ENCODE data around the gene TIMP2. TPM values are rescaled to one million over a fixed set of nuclear protein-coding genes. Genes with fewer than 3 reads are reported as not detected.

Gene TIMP2
- polyA plus RNA-seq, 1 donor from 2014 or later: 25.6 TPM

DNA sequence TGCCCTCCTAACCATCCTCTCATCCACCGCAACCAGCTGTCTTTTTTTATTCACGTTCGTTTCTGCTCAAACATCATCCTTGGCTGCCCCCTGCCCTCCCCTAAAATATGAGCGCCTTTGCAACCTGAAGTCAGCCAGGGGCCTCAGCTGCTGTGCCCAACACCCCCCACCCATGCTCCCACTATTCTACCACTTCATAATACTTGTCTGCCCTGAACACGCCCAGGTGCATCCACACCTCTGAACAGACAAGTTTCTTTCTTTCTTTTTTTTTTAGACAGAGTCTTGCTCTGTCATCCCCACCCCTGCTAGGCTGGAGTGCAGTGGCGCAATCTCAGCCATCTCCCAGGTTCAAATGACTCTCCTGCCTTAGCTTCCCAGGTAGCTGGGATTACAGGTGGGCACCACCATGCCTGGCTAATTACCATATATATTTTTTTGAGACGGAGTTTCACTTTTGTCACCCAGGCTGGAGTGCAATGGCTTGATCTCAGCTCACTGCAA, 49.0 kb downstream of the TIMP2 start:
- Histone ChIP-seq H3K36me3 (ENCODE audit: insufficient read depth, low read length) (no peaks in the 10 kb centered on the region), H3K79me2 (replicated peaks; ENCODE audit: insufficient read depth, low read length) (peaks cover 14% of the 10 kb centered on the region), H3K27me3 (ENCODE audit: insufficient read depth, low read depth, low read length) (no peaks in the 10 kb centered on the region), H3F3A (ENCODE audit: insufficient read depth, low read length, poor library complexity, severe bottlenecking) (no peaks in the 10 kb centered on the region), H3K9ac (ENCODE audit: low read length) (no peak overlapping the region), H2AFZ (ENCODE audit: low read depth, low read length) (no peak overlapping the region), H3K27ac (ENCODE audit: low read length) (no peak overlapping the region), H3K4me2 (ENCODE audit: low read length) (no peak overlapping the region), H4K20me1 (ENCODE audit: insufficient read depth) (no peaks in the 10 kb centered on the region), H3K9me2 (ENCODE audit: insufficient read depth, low read length) (no peaks in the 10 kb centered on the region), H3K9me3 (ENCODE audit: low read length) (no peaks in the 10 kb centered on the region), H3K4me3 (ENCODE audit: low read length) (no peak overlapping the region)
- TF ChIP-seq TAF1 (IDR thresholded peaks at IDR 0.05; ENCODE audit: low read depth) (no peak), POLR2AphosphoS5 (IDR thresholded peaks at IDR 0.05) (no peak), RAD21 (conservative IDR thresholded peaks at IDR 0.05) (no peak), EZH2 (IDR thresholded peaks at IDR 0.05; ENCODE audit: borderline replicate concordance, insufficient read depth, low read length, poor library complexity, severe bottlenecking) (no peak), EP300 (conservative IDR thresholded peaks at IDR 0.05; ENCODE audit: poor library complexity, severe bottlenecking) (no peak), MXI1 (conservative IDR thresholded peaks at IDR 0.05; ENCODE audit: poor library complexity, severe bottlenecking) (no peak), SMC3 (conservative IDR thresholded peaks at IDR 0.05; ENCODE audit: poor library complexity) (no peak)
- TF ChIP-seq, protein P1, sequence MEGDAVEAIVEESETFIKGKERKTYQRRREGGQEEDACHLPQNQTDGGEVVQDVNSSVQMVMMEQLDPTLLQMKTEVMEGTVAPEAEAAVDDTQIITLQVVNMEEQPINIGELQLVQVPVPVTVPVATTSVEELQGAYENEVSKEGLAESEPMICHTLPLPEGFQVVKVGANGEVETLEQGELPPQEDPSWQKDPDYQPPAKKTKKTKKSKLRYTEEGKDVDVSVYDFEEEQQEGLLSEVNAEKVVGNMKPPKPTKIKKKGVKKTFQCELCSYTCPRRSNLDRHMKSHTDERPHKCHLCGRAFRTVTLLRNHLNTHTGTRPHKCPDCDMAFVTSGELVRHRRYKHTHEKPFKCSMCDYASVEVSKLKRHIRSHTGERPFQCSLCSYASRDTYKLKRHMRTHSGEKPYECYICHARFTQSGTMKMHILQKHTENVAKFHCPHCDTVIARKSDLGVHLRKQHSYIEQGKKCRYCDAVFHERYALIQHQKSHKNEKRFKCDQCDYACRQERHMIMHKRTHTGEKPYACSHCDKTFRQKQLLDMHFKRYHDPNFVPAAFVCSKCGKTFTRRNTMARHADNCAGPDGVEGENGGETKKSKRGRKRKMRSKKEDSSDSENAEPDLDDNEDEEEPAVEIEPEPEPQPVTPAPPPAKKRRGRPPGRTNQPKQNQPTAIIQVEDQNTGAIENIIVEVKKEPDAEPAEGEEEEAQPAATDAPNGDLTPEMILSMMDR (IDR thresholded peaks at IDR 0.05; ENCODE audit: poor library complexity, severe bottlenecking): no peak
- TF ChIP-seq, protein P2, sequence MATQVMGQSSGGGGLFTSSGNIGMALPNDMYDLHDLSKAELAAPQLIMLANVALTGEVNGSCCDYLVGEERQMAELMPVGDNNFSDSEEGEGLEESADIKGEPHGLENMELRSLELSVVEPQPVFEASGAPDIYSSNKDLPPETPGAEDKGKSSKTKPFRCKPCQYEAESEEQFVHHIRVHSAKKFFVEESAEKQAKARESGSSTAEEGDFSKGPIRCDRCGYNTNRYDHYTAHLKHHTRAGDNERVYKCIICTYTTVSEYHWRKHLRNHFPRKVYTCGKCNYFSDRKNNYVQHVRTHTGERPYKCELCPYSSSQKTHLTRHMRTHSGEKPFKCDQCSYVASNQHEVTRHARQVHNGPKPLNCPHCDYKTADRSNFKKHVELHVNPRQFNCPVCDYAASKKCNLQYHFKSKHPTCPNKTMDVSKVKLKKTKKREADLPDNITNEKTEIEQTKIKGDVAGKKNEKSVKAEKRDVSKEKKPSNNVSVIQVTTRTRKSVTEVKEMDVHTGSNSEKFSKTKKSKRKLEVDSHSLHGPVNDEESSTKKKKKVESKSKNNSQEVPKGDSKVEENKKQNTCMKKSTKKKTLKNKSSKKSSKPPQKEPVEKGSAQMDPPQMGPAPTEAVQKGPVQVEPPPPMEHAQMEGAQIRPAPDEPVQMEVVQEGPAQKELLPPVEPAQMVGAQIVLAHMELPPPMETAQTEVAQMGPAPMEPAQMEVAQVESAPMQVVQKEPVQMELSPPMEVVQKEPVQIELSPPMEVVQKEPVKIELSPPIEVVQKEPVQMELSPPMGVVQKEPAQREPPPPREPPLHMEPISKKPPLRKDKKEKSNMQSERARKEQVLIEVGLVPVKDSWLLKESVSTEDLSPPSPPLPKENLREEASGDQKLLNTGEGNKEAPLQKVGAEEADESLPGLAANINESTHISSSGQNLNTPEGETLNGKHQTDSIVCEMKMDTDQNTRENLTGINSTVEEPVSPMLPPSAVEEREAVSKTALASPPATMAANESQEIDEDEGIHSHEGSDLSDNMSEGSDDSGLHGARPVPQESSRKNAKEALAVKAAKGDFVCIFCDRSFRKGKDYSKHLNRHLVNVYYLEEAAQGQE (IDR thresholded peaks at IDR 0.05; ENCODE audit: borderline replicate concordance): no peak

DNA sequence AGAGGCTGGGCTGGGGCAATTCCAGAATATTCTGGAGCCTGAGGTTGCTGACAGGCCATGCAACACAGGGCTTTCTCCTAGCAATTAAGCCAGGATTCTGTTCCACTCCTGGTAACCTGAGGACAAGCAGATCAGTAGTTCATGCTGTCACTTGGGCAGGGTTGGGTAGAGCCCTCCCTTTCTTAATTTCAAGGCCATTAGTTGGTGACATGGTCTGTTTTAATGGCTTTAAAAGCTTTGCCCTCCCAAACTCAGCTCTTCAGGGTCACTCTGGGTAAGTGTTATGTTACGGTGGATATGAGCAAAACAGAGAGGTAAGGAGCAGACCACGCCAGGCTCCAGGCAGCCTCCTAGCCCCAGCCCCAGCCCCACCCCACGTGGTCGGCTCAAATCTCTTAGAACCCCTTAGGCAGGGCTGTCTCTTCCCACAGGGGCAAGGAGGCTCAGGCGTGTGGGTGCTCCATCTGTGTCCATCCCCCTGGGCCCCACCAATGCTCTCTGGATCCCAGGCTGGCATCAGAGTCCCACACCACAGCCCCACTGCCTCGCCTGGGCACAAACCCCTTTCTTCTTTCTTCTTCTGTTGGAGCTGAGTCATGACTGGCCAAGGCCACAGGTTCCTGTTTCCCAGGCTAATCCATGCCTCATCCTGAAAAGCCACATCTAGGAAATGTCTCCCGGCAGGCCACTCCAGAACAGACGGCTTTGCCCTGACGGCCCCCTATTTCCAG, 49.7 kb downstream of the TIMP2 start:
- no peak overlapping the region for H3K27ac ChIP-seq (ENCODE audit: low read length)
- no peaks in the 10 kb centered on the region for H3K9me2 ChIP-seq (ENCODE audit: insufficient read depth, low read length)
- no peak overlapping the region for H3K4me2 ChIP-seq (ENCODE audit: low read length)
- no peak overlapping the region for H3K4me3 ChIP-seq (ENCODE audit: low read length)
- no peaks in the 10 kb centered on the region for H4K20me1 ChIP-seq (ENCODE audit: insufficient read depth)
- no peaks in the 10 kb centered on the region for H3K27me3 ChIP-seq (ENCODE audit: insufficient read depth, low read depth, low read length)
- no peaks in the 10 kb centered on the region for H3K36me3 ChIP-seq (ENCODE audit: insufficient read depth, low read length)
- no peak overlapping the region for H2AFZ ChIP-seq (ENCODE audit: low read depth, low read length)
- no peaks in the 10 kb centered on the region for H3K9me3 ChIP-seq (ENCODE audit: low read length)
- TF ChIP-seq TAF1 (IDR thresholded peaks at IDR 0.05; ENCODE audit: low read depth): no peak
- H3F3A ChIP-seq (ENCODE audit: insufficient read depth, low read length, poor library complexity, severe bottlenecking): no peaks in the 10 kb centered on the region
- no peak overlapping the region for H3K9ac ChIP-seq (ENCODE audit: low read length)
- H3K79me2 ChIP-seq (replicated peaks; ENCODE audit: insufficient read depth, low read length): peaks cover 11% of the 10 kb centered on the region
